HepG2 (cell line): Measurements from ENCODE around the gene HPD. TPM values are rescaled to one million over a fixed set of nuclear protein-coding genes. Genes with fewer than 3 reads are reported as not detected.
A peak's percentile ranks its signal among the peaks of the same experiment; 100 is the strongest.

Experiments used
- ARID3A ChIP-seq: IDR thresholded peaks from 2 replicates; pipeline ENCODE4 v1.6.1; 2012; ENCODE audit warnings: low read depth, low read length, improper control_type of control experiment
- ATF5 ChIP-seq: sonication (generic); formaldehyde crosslinking; IDR thresholded peaks from 2 replicates; pipeline ENCODE4 v1.4.0; 2020; ENCODE audit warnings: mild to moderate bottlenecking, low read depth, missing genetic modification reagents
- CENPT ChIP-seq: sonication (generic); formaldehyde crosslinking; IDR thresholded peaks from 2 replicates; pipeline ENCODE4 v1.8.0; 2022; ENCODE audit warnings: low read depth, mild to moderate bottlenecking, moderate library complexity, missing genetic modification reagents
- DMAP1 ChIP-seq: IDR thresholded peaks from 2 replicates; pipeline ENCODE4 v1.6.1; 2016
- ELF1 ChIP-seq: sonication (generic); formaldehyde crosslinking; IDR thresholded peaks from 2 replicates; pipeline ENCODE4 v1.4.0; 2020; ENCODE audit warnings: missing genetic modification reagents
- HDAC2 ChIP-seq: sonication (generic); formaldehyde crosslinking; IDR thresholded peaks from 2 replicates; pipeline ENCODE4 v1.4.0; 2020; ENCODE audit warnings: missing genetic modification reagents
- HNF4G ChIP-seq, 2 experiments: sonication (generic) in 1 of 2; formaldehyde crosslinking in 1 of 2; IDR thresholded peaks; 2 replicates each; pipeline versions ENCODE4 v1.4.0 to v1.6.1; 2011 to 2020; ENCODE audit warnings: borderline replicate concordance in 2 of 2, low read depth in 2 of 2, mild to moderate bottlenecking in 2 of 2, low read length in 1 of 2, missing genetic modification reagents in 1 of 2, moderate library complexity in 1 of 2
- KDM5A ChIP-seq: fragments of 200-600 bp; sonication (generic); IDR thresholded peaks from 2 replicates; pipeline ENCODE4 v1.7.0; 2018; ENCODE audit warnings: antibody characterized with exemption, mild to moderate bottlenecking, low read length, borderline replicate concordance
- NCOR1 ChIP-seq: fragments of 200-600 bp; sonication (generic); IDR thresholded peaks from 2 replicates; pipeline ENCODE4 v1.7.0; 2017; ENCODE audit warnings: antibody characterized with exemption, low read length, borderline replicate concordance
- PAX8 ChIP-seq: sonication (generic); formaldehyde crosslinking; IDR thresholded peaks from 2 replicates; pipeline ENCODE4 v1.8.0; 2022; ENCODE audit warnings: mild to moderate bottlenecking, missing genetic modification reagents, borderline replicate concordance
- PHF20 ChIP-seq: sonication (generic); formaldehyde crosslinking; IDR thresholded peaks from 2 replicates; pipeline ENCODE4 v1.5.0; 2020; ENCODE audit warnings: mild to moderate bottlenecking, missing genetic modification reagents
- SAFB2 ChIP-seq: sonication (generic); formaldehyde crosslinking; IDR thresholded peaks from 2 replicates; pipeline ENCODE4 v1.5.1; 2020; ENCODE audit warnings: missing genetic modification reagents, low read depth, mild to moderate bottlenecking, borderline replicate concordance
- SATB2 ChIP-seq: sonication (generic); formaldehyde crosslinking; IDR thresholded peaks from 2 replicates; pipeline ENCODE4 v1.5.0; 2020; ENCODE audit warnings: missing genetic modification reagents
- ZFP36L1 ChIP-seq: sonication (generic); formaldehyde crosslinking; IDR thresholded peaks from 2 replicates; pipeline ENCODE4 v1.8.0; 2022; ENCODE audit warnings: mild to moderate bottlenecking, missing genetic modification reagents, moderate library complexity
- ZNF292 ChIP-seq: sonication (generic); formaldehyde crosslinking; IDR thresholded peaks from 2 replicates; pipeline ENCODE4 v1.8.1; 2022; ENCODE audit warnings: mild to moderate bottlenecking, low read depth, missing genetic modification reagents, borderline replicate concordance
- polyA plus RNA-seq, 8 experiments: library from polyadenylated mRNA; depleted of rRNA in 3 of 8; stranded (reverse) in 7 of 8; unstranded in 1 of 8; fragments of >200 nt; fragmentation: Illumina TruSeq in 4 of 8; extraction: Trizol in 4 of 8; gene quantifications; 2 replicates each; pipeline versions ENCODE4 v1.2.1 to v1.2.3, GENCODE V29; 2011 to 2016; ENCODE audit warnings: low read depth in 4 of 8, missing spikeins in 1 of 8, mixed read lengths in 1 of 8; ENCODE audit not compliant: insufficient read depth in 1 of 8
- total RNA-seq, 5 experiments: library from RNA; depleted of rRNA; stranded (reverse); fragments of >200 nt; fragmentation: Illumina TruSeq; extraction: Trizol; gene quantifications; 2 replicates each; pipeline ENCODE4 v1.2.3, GENCODE V29; 2016; ENCODE audit warnings: low read depth in 1 of 5
- TF ChIP-seq, protein P1 (sequence below): sonication (generic); formaldehyde crosslinking; IDR thresholded peaks from 2 replicates; pipeline ENCODE4 v1.4.0; 2020; ENCODE audit warnings: mild to moderate bottlenecking, missing genetic modification reagents
- TF ChIP-seq, protein P2 (sequence below): sonication (generic); formaldehyde crosslinking; conservative IDR thresholded peaks from 2 replicates; pipeline ENCODE4 v1.4.0; 2020; ENCODE audit warnings: missing genetic modification reagents
- TF ChIP-seq, protein P3 (sequence below): sonication (generic); formaldehyde crosslinking; IDR thresholded peaks from 2 replicates; pipeline ENCODE4 v1.8.1; 2023; ENCODE audit warnings: missing genetic modification reagents, inconsistent platforms, borderline replicate concordance

HPD gene
- total and polyA plus RNA-seq, 2 of the 13 experiments (the other 11 are each of a cell fraction or from before 2014, with no cell fraction given): 120 to 195 TPM

DNA sequence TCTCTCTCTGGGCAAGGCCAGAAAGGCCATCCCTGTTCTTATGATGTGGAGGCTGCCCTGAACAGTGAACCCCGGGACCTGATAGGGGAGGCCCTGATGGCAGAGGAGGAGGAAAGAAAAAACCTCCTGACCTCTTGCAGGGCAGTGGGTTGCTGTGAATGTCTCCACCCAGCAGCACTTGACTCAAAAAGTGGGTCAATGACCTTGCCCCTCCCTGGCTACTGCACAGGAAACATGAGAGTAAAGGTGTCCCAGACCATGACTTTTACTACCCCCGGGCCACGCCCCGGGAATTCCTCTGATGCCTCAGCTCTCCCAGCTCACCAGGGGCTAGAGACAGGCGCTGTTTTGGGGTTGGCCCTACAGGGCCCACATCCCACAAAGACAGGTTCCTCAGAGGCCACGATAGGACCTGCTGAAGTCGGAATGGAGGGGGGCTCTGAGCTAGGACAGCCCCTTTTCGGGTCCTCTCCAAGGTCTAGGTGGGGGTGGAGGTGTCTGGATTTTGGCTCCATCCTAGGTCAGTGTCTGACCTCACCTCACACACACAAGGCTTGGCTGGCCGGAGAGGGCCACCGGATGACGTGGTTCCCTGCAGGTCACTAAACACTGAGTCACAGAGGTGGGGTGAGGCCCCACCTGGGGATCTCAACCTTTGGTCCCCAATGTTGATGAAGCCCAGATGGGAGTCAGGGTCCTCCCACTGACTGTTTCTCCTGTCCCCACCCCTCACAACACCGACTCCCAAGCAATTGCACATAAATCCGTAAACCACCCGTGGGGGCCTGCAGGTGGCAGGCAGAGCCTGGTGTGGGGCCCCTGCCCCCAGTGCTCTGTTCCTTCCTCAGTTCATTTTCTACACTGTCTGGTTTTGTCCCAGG lies 66.7 kb downstream of the HPD start (continued):
- no peak; the same call in 1 of the 2 replicates for TF ChIP-seq ZNF292
- TF ChIP-seq, protein P1, sequence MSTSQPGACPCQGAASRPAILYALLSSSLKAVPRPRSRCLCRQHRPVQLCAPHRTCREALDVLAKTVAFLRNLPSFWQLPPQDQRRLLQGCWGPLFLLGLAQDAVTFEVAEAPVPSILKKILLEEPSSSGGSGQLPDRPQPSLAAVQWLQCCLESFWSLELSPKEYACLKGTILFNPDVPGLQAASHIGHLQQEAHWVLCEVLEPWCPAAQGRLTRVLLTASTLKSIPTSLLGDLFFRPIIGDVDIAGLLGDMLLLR (CRISPR knock-in tag): no peak
- TF ChIP-seq HNF4G (IDR thresholded peaks at IDR 0.05; ENCODE audit: borderline replicate concordance, low read depth, low read length): peak; percentile 72; the same call in 1 of the 2 replicates
- peak; percentile 80; the same call in 1 of the 2 replicates for TF ChIP-seq HNF4G (CRISPR knock-in tag; IDR thresholded peaks at IDR 0.05; ENCODE audit: borderline replicate concordance, low read depth)
- TF ChIP-seq, protein P2, sequence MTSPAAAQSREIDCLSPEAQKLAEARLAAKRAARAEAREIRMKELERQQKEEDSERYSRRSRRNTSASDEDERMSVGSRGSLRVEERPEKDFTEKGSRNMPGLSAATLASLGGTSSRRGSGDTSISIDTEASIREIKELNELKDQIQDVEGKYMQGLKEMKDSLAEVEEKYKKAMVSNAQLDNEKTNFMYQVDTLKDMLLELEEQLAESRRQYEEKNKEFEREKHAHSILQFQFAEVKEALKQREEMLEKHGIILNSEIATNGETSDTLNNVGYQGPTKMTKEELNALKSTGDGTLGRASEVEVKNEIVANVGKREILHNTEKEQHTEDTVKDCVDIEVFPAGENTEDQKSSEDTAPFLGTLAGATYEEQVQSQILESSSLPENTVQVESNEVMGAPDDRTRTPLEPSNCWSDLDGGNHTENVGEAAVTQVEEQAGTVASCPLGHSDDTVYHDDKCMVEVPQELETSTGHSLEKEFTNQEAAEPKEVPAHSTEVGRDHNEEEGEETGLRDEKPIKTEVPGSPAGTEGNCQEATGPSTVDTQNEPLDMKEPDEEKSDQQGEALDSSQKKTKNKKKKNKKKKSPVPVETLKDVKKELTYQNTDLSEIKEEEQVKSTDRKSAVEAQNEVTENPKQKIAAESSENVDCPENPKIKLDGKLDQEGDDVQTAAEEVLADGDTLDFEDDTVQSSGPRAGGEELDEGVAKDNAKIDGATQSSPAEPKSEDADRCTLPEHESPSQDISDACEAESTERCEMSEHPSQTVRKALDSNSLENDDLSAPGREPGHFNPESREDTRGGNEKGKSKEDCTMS: no peak
- TF ChIP-seq SAFB2 (CRISPR knock-in tag): no peak
- TF ChIP-seq ATF5: no peak
- peak; percentile 18; the same call in 1 of the 2 replicates for TF ChIP-seq NCOR1
- TF ChIP-seq HDAC2: peak; percentile 56
- no peak for TF ChIP-seq PAX8 (CRISPR knock-in tag)
- TF ChIP-seq, protein P3, sequence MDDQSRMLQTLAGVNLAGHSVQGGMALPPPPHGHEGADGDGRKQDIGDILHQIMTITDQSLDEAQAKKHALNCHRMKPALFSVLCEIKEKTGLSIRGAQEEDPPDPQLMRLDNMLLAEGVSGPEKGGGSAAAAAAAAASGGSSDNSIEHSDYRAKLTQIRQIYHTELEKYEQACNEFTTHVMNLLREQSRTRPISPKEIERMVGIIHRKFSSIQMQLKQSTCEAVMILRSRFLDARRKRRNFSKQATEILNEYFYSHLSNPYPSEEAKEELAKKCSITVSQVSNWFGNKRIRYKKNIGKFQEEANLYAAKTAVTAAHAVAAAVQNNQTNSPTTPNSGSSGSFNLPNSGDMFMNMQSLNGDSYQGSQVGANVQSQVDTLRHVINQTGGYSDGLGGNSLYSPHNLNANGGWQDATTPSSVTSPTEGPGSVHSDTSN: no peak
- no peak for TF ChIP-seq ELF1 (CRISPR knock-in tag)
- TF ChIP-seq SATB2 (CRISPR knock-in tag): no peak
- no peak for TF ChIP-seq CENPT (CRISPR knock-in tag)
- TF ChIP-seq ARID3A: no peak
- TF ChIP-seq ZFP36L1 (CRISPR knock-in tag): no peak
- no peak for TF ChIP-seq KDM5A
- no peak for TF ChIP-seq PHF20 (CRISPR knock-in tag)
- peak; percentile 46 for TF ChIP-seq DMAP1 (CRISPR knock-in tag)
